Measurements from ENCODE around the gene RNF121.

The RNF121 gene

GRCh38 chr11:71955898-71956456 is 27.1 kb downstream of the RNF121 start:
- TF ChIP-seq CTCF (IDR thresholded peaks at IDR 0.05; ENCODE audit: insufficient read depth, low read depth, low read length, missing control alignments), result no peak
- no peak overlapping the region for H3K4me3 ChIP-seq (ENCODE audit: low read depth, low read length)
- no peak for DNase-seq (ENCODE audit: low read depth)

GRCh38 chr11:71962428-71963038 is 33.7 kb downstream of the RNF121 start:
- H3K4me3 ChIP-seq (ENCODE audit: low read depth, low read length), result no peak overlapping the region

GRCh38 chr11:71963468-71963867 is 34.6 kb downstream of the RNF121 start:
- DNase-seq (ENCODE audit: low read depth), result no peak

More at GRCh38 chr11:71962428-71963038, 33.7 kb downstream of the RNF121 start:
- no peak for TF ChIP-seq CTCF (IDR thresholded peaks at IDR 0.05; ENCODE audit: insufficient read depth, low read depth, low read length, missing control alignments)
- DNase-seq (ENCODE audit: low read depth), result peak; percentile 30

GRCh38 chr11:71964641-71965040 is 35.8 kb downstream of the RNF121 start:
- no peak for DNase-seq (ENCODE audit: low read depth)
- H3K4me3 ChIP-seq (ENCODE audit: low read depth, low read length), result no peak overlapping the region
- no peak for TF ChIP-seq CTCF (IDR thresholded peaks at IDR 0.05; ENCODE audit: insufficient read depth, low read depth, low read length, missing control alignments)

More at GRCh38 chr11:71963468-71963867, 34.6 kb downstream of the RNF121 start:
- no peak overlapping the region for H3K4me3 ChIP-seq (ENCODE audit: low read depth, low read length)
- no peak for TF ChIP-seq CTCF (IDR thresholded peaks at IDR 0.05; ENCODE audit: insufficient read depth, low read depth, low read length, missing control alignments)

- no peak for DNase-seq (ENCODE audit: low read depth)
- TF ChIP-seq CTCF (IDR thresholded peaks at IDR 0.05; ENCODE audit: insufficient read depth, low read depth, low read length, missing control alignments), result no peak
- no peak overlapping the region for H3K4me3 ChIP-seq (ENCODE audit: low read depth, low read length)
Measured at GRCh38 chr11:71971680-71972079, 42.8 kb downstream of the RNF121 start.

GRCh38 chr11:71976551-71976950 is 47.7 kb downstream of the RNF121 start:
- DNase-seq (ENCODE audit: low read depth), result no peak
- no peak overlapping the region for H3K4me3 ChIP-seq (ENCODE audit: low read depth, low read length)
- no peak for TF ChIP-seq CTCF (IDR thresholded peaks at IDR 0.05; ENCODE audit: insufficient read depth, low read depth, low read length, missing control alignments)

- no peak for TF ChIP-seq CTCF (IDR thresholded peaks at IDR 0.05; ENCODE audit: insufficient read depth, low read depth, low read length, missing control alignments)
Measured at GRCh38 chr11:71977090-71977489, 48.2 kb downstream of the RNF121 start.

More at GRCh38 chr11:71977090-71977489, 48.2 kb downstream of the RNF121 start:
- no peak for DNase-seq (ENCODE audit: low read depth)
- H3K4me3 ChIP-seq (ENCODE audit: low read depth, low read length), result no peak overlapping the region

Data from GM12865 (cell line).